ENCODE measurements around the gene MRPL21. TPM values are rescaled to one million over a fixed set of nuclear protein-coding genes. Genes with fewer than 3 reads are reported as not detected.
"Not testable (repeated sequence)": the region's sequence is repeated elsewhere in the genome, so short reads cannot be mapped to it uniquely, and the experiment has no call there.

Gene MRPL21
- total and polyA plus RNA-seq, 2 of the 13 experiments (the other 11 are each of a cell fraction or from before 2014, with no cell fraction given): 61.5 to 100 TPM

- H4K20me1 ChIP-seq (ENCODE audit: insufficient read depth, low read length); H3K36me3 ChIP-seq (replicated peaks in 1 of 2; ENCODE audit: control insufficient read depth in 1 of 2, insufficient read depth in 2 of 2, low read length in 2 of 2); CTCF ChIA-PET (ENCODE audit: low intra/inter-chr PET ratio, low total read pairs); H3K9me3 ChIP-seq (ENCODE audit: low read length); H2AFZ ChIP-seq (ENCODE audit: low read length); H3K79me2 ChIP-seq (ENCODE audit: insufficient read depth, low read length); in situ Hi-C loops (cut with HindIII; ENCODE audit: extremely low pct_ligation_motif_present, low pct_unique_long_range_greater_than_20kb); FAIRE-seq; DNase-seq (ENCODE audit: low spot score); BruUV-seq (replicated peaks); H3K27me3 ChIP-seq (ENCODE audit: control insufficient read depth in 1 of 2, insufficient read depth in 2 of 2, low read length in 2 of 2): not testable (repeated sequence)
- Histone ChIP-seq H3K4me2 (ENCODE audit: low read depth, low read length) (peak overlapping the region; percentile 79), H3K27ac (ENCODE audit: extremely low read length, insufficient read depth, low read length) (peak overlapping the region; percentile 71), H3K4me3 (replicated peaks in 1 of 3; ENCODE audit: insufficient read depth in 1 of 3, low read depth in 2 of 3, low read length in 3 of 3) (0 out of 6 replicates have a peak overlapping the region, but pooled peaks of 1 of the 3 experiments have one; percentile 27), H3K4me1 (ENCODE audit: insufficient read depth, low read length) (peaks cover 52% of the 10 kb centered on the region), H3K9ac (ENCODE audit: insufficient read depth, low read depth, low read length) (peak overlapping the region; percentile 24; the same call in 1 of the 2 replicates)
- intact Hi-C loops (cut with micrococcal nuclease; ENCODE audit: unreplicated experiment): loop anchor here (2.0 kb wide), 1 partner anchor 18 kb away; no protein-coding TSS in a partner anchor
- 53% methylated on average over 21 of the region's 21 CpGs for WGBS (ENCODE audit: low lambda C conversion rate)
- ATAC-seq: peak; percentile 45
- POLR2A ChIA-PET: interaction anchor here (0.6 to 3.5 kb wide), 2 partner anchors 12 to 49 kb away, joined by 3 to 31 read pairs; no protein-coding TSS in a partner anchor
- TF ChIP-seq ZBTB38 (CRISPR knock-in tag; IDR thresholded peaks at IDR 0.05) (peak; percentile 44; the same call in 1 of the 2 replicates), ZBTB4 (CRISPR knock-in tag; IDR thresholded peaks at IDR 0.05; ENCODE audit: borderline replicate concordance) (0 out of 2 replicates have a peak, but pooled peaks have one; percentile 49), ZFY (CRISPR knock-in tag; IDR thresholded peaks at IDR 0.05) (0 out of 2 replicates have a peak, but pooled peaks have one; percentile 26), RXRA (CRISPR knock-in tag; IDR thresholded peaks at IDR 0.05) (0 out of 2 replicates have a peak, but pooled peaks have one; percentile 13), RXRB (CRISPR knock-in tag; IDR thresholded peaks at IDR 0.05; ENCODE audit: borderline replicate concordance) (peak; percentile 37; the same call in 1 of the 2 replicates), ZFX (CRISPR knock-in tag; IDR thresholded peaks at IDR 0.05; ENCODE audit: low read depth) (peak; percentile 62), RARA (CRISPR knock-in tag; IDR thresholded peaks at IDR 0.05) (peak; percentile 10; the same call in 1 of the 2 replicates), ZNF441 (CRISPR knock-in tag; IDR thresholded peaks at IDR 0.05; ENCODE audit: borderline replicate concordance) (0 out of 2 replicates have a peak, but pooled peaks have one; percentile 34), KLF11 (CRISPR knock-in tag; IDR thresholded peaks at IDR 0.05) (0 out of 2 replicates have a peak, but pooled peaks have one; percentile 5), ZNF687 (CRISPR knock-in tag; IDR thresholded peaks at IDR 0.05) (0 out of 2 replicates have a peak, but pooled peaks have one; percentile 24)
- TF ChIP-seq, protein P1, sequence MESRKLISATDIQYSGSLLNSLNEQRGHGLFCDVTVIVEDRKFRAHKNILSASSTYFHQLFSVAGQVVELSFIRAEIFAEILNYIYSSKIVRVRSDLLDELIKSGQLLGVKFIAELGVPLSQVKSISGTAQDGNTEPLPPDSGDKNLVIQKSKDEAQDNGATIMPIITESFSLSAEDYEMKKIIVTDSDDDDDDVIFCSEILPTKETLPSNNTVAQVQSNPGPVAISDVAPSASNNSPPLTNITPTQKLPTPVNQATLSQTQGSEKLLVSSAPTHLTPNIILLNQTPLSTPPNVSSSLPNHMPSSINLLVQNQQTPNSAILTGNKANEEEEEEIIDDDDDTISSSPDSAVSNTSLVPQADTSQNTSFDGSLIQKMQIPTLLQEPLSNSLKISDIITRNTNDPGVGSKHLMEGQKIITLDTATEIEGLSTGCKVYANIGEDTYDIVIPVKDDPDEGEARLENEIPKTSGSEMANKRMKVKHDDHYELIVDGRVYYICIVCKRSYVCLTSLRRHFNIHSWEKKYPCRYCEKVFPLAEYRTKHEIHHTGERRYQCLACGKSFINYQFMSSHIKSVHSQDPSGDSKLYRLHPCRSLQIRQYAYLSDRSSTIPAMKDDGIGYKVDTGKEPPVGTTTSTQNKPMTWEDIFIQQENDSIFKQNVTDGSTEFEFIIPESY (CRISPR knock-in tag; IDR thresholded peaks at IDR 0.05): peak; percentile 64
Measured at GRCh38 chr11:68856425-68857030, 47.1 kb downstream of the MRPL21 start.

Data from HepG2 (cell line).